Activated T-helper 2 cell treated with anti-CD3 and anti-CD28 coated beads, Interferon-gamma antibody, Interleukin-2, Interleukin-4, amounts not matched to agents 10 μg/mL and 5 μg/mL and 100 μg/mL, durations not matched to agents 14 hours and 24 hours and 36 hours (primary cell): ENCODE data around the gene ARRB1. TPM values are rescaled to one million over a fixed set of nuclear protein-coding genes. Genes with fewer than 3 reads are reported as not detected.
"Not testable (repeated sequence)": the region's sequence is repeated elsewhere in the genome, so short reads cannot be mapped to it uniquely, and the experiment has no call there.

Experiments
- DNase-seq: peaks from one replicate; pipeline ENCODE4 v3.0.0; 2021; ENCODE audit warnings: low spot score
- H3K27ac Mint-ChIP-seq: one replicate; pipeline ENCODE4 v1.8.0; 2021; ENCODE audit warnings: mixed read lengths
- H3K27me3 Mint-ChIP-seq: one replicate; pipeline ENCODE4 v1.8.0; 2021; ENCODE audit warnings: low read depth, mixed read lengths
- H3K36me3 Mint-ChIP-seq: one replicate; pipeline ENCODE4 v1.8.0; 2021; ENCODE audit warnings: low read depth, mixed read lengths
- H3K4me1 Mint-ChIP-seq: one replicate; pipeline ENCODE4 v1.8.0; 2021; ENCODE audit warnings: low read depth, mixed read lengths
- H3K4me3 Mint-ChIP-seq: one replicate; pipeline ENCODE4 v1.8.0; 2021; ENCODE audit warnings: low read depth, mild to moderate bottlenecking, moderate library complexity, mixed read lengths
- H3K9me3 Mint-ChIP-seq: one replicate; pipeline ENCODE4 v1.8.0; 2021; ENCODE audit warnings: mixed read lengths
- intact Hi-C: fragments of 100-400 bp; cut with micrococcal nuclease; formaldehyde crosslinking; loops from one replicate; pipeline ENCODE4 v1.15.1; 2023
- total RNA-seq: library from RNA; stranded (reverse); gene quantifications from 2 replicates; pipeline ENCODE4 v1.2.3, GENCODE V29; 2022

The ARRB1 gene
- total RNA-seq, 1 donor from 2014 or later = 19.3 TPM

DNA sequence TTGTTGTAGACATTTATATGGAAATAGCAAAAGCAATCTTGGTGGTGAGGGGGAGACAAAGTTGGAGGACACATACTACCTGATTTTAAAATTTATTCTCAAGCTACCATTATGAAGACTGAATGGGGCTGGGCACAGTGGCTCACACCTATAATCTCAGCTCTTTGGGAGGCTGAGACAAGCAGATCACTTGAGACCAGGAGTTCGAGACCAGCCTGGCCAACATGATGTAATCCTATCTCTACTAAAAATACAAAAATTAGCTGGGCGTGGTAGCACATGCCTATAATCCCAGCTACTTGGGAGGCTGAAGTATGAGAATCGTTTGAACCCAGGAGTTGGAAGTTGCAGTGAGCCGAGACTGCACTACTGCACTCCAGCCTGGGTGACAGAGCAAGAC is 10.8 kb upstream of the ARRB1 start:
- H3K4me3 Mint-ChIP-seq, intact Hi-C loops, DNase-seq, H3K36me3 Mint-ChIP-seq, H3K27ac Mint-ChIP-seq, H3K9me3 Mint-ChIP-seq, H3K4me1 Mint-ChIP-seq: not testable (repeated sequence)
- H3K27me3 Mint-ChIP-seq = peaks cover 18% of the 10 kb centered on the region

DNA sequence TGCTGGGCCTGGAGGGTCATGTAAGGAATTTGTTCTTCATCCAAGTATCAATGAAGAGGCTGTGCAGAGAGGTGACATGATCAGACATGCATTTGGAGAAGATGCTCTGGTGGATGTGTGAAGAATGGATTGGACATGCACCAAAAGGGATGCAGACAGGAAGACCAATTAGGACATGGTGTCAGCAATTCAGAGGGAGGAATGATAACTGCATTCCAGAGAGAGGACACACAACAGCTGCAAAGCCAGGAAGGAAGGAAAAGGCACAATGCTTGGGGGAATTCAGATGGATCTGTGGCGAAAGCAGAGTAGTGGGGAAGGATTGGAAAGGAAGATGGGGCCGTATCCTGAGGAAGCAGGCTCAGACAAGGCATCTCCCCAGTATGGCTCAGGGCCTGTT is 5.2 kb upstream of the ARRB1 start:
- Mint-ChIP-seq H3K27me3 (peaks cover 15% of the 10 kb centered on the region), H3K36me3 (no peaks in the 10 kb centered on the region), H3K4me3 (no peak overlapping the region), H3K9me3 (no peaks in the 10 kb centered on the region), H3K4me1 (peaks cover 12% of the 10 kb centered on the region), H3K27ac (no peak overlapping the region)
- intact Hi-C loops = no loop called here
- DNase-seq = no peak

GRCh38 chr11:75355051-75355450 is 3.6 kb upstream of the ARRB1 start:
- intact Hi-C loops = no loop called here
- DNase-seq = no peak
- peaks cover 20% of the 10 kb centered on the region for H3K4me1 Mint-ChIP-seq
- no peak overlapping the region for H3K4me3 Mint-ChIP-seq
- no peak overlapping the region for H3K27ac Mint-ChIP-seq
- H3K27me3 Mint-ChIP-seq = peaks cover 15% of the 10 kb centered on the region
- no peaks in the 10 kb centered on the region for H3K36me3 Mint-ChIP-seq
- no peaks in the 10 kb centered on the region for H3K9me3 Mint-ChIP-seq

DNA sequence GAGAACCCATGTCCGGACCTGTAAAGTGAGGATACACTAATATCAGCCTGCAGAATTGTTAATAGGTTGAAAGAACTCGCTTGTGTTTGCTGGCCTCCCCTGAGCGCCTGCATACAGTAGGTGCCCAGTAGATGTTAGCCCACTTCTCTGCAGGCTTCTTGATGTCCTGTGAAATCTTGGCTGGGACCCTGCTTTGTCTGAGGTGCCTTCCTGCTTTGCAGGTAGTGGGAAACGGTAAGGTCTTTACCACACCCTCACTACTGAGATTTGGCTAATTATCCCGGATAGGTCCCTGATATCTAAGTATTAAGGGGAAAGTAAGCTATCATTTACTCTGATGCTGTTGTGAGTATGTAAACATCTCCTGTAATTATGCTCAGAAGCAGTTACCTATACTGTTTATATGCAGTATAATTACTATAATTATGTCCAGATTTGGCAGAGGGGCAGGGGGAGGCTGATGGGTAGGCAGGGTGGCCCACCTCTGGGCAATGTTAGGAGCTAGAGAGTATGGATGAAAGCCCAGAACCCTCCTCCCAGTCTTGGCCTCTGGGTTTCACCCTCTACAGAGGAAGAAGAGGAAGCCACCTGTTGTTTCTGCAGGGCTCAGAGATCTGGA is 1.2 kb upstream of the ARRB1 start:
- Mint-ChIP-seq H3K4me1 (peaks cover 25% of the 10 kb centered on the region), H3K27ac (peak overlapping the region; percentile 50), H3K36me3 (no peaks in the 10 kb centered on the region), H3K9me3 (no peaks in the 10 kb centered on the region), H3K27me3 (peaks cover 9% of the 10 kb centered on the region), H3K4me3 (peak overlapping the region; percentile 82)
- intact Hi-C loops = no loop called here
- DNase-seq = no peak

- H3K9me3 Mint-ChIP-seq = no peaks in the 10 kb centered on the region
- peak overlapping the region; percentile 82 for H3K4me3 Mint-ChIP-seq
- H3K27ac Mint-ChIP-seq = peak overlapping the region; percentile 69
- H3K27me3 Mint-ChIP-seq = peaks cover 5% of the 10 kb centered on the region
- DNase-seq = peak; percentile 57
- no peaks in the 10 kb centered on the region for H3K36me3 Mint-ChIP-seq
- intact Hi-C loops = no loop called here
- peaks cover 25% of the 10 kb centered on the region for H3K4me1 Mint-ChIP-seq
Observed at GRCh38 chr11:75351791-75352587, 528 bp upstream of the ARRB1 start.

- Mint-ChIP-seq H3K9me3 (no peaks in the 10 kb centered on the region), H3K27ac (peak overlapping the region; percentile 59), H3K36me3 (no peaks in the 10 kb centered on the region), H3K4me3 (peak overlapping the region; percentile 75), H3K4me1 (peaks cover 33% of the 10 kb centered on the region), H3K27me3 (peaks cover 1% of the 10 kb centered on the region)
- intact Hi-C loops = no loop called here
- no peak for DNase-seq
Observed at GRCh38 chr11:75350743-75351540, 519 bp downstream of the ARRB1 start.

- Mint-ChIP-seq H3K9me3 (no peaks in the 10 kb centered on the region), H3K4me1 (peaks cover 38% of the 10 kb centered on the region), H3K27me3 (peaks cover 1% of the 10 kb centered on the region), H3K27ac (peak overlapping the region; percentile 59), H3K4me3 (peak overlapping the region; percentile 75), H3K36me3 (no peaks in the 10 kb centered on the region)
- intact Hi-C loops = no loop called here
- no peak for DNase-seq
Observed at GRCh38 chr11:75350122-75350742, 1.2 kb downstream of the ARRB1 start.

- H3K27me3 Mint-ChIP-seq = peaks cover under 1% of the 10 kb centered on the region
- no peaks in the 10 kb centered on the region for H3K36me3 Mint-ChIP-seq
- intact Hi-C loops = no loop called here
- no peaks in the 10 kb centered on the region for H3K9me3 Mint-ChIP-seq
- DNase-seq = no peak
- H3K4me3 Mint-ChIP-seq = peak overlapping the region; percentile 67
- H3K27ac Mint-ChIP-seq = no peak overlapping the region
- H3K4me1 Mint-ChIP-seq = peaks cover 39% of the 10 kb centered on the region
Observed at GRCh38 chr11:75349521-75350116, 1.8 kb downstream of the ARRB1 start.

DNA sequence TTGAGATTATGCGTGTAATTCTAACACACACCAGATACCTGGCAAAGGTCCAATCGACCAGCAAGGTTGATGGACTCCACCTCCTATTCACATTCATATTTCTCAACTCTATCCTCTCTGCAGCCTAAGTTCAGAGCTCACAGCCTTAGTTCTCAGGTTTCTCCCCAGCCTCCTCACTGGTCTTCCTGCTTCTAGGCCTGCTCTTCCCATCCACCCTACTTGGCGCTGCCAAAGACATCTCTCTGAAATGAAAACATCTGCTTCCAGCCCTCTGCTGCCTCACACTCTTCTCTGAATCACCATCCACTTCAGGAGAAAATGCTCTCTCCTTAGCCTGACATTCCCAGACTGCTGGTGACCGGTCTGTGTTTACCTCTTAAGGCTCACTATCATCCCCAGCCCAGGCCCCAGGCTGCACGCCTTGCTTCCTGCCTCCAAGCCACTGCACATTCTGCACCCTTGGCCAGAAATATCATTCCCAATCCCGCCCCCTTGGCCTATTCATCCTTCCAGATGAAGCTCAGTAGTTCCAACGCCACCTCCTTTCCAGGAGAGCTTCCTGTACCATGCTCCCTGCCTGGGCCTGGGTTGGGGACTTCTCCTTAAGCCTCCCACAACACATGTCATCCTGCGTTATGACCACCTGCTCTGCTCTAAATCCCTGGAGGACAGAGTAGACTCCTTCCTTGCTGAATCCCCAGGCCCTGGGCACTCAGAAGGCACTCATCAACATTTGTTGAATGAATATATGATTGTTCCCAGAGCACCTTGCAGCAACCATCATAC is 3.5 kb downstream of the ARRB1 start:
- Mint-ChIP-seq H3K4me3 (no peak overlapping the region), H3K9me3 (no peaks in the 10 kb centered on the region), H3K27ac (peak overlapping the region; percentile 18), H3K36me3 (no peaks in the 10 kb centered on the region), H3K4me1 (peaks cover 44% of the 10 kb centered on the region), H3K27me3 (no peaks in the 10 kb centered on the region)
- no peak for DNase-seq
- intact Hi-C loops = no loop called here

DNA sequence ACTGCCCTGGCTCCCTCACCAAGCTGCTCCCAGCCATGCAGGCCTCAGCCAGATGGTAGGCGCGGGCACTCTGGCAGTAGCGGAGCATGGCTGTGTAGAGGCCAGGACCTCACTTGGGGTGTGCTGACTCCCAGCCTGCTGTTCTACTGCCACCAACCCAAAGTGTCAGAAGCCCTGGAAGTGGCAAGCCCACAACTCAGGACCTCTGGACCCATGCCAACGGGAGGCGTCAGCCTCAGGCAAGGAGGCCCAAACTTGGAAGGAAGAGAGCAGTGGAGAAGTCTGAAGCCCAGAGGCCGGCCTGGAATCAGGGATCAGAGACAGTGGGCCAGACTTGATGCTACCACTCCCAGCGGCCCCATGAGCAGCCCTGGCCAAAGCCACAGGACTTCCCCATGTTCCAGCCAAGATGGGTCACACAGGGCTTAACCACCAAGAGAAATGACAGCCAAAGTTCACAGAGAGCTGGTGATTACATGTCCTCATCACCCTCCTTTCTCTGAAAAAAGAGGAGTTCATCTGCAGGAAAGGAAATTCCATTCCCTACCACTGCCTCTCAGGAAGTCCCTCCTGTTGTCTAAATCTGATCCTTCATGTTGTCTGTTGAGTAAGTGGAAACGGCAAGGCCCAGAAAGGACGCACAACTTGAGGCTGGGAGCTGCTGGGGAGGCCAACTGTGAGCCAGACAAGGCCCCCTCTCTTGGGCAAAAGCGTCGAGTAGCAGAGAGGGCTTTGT is 4.4 kb downstream of the ARRB1 start:
- H3K9me3 Mint-ChIP-seq = no peaks in the 10 kb centered on the region
- no peaks in the 10 kb centered on the region for H3K36me3 Mint-ChIP-seq
- no peak for DNase-seq
- H3K4me3 Mint-ChIP-seq = no peak overlapping the region
- no peaks in the 10 kb centered on the region for H3K27me3 Mint-ChIP-seq
- peaks cover 40% of the 10 kb centered on the region for H3K4me1 Mint-ChIP-seq
- H3K27ac Mint-ChIP-seq = no peak overlapping the region
- intact Hi-C loops = no loop called here

DNA sequence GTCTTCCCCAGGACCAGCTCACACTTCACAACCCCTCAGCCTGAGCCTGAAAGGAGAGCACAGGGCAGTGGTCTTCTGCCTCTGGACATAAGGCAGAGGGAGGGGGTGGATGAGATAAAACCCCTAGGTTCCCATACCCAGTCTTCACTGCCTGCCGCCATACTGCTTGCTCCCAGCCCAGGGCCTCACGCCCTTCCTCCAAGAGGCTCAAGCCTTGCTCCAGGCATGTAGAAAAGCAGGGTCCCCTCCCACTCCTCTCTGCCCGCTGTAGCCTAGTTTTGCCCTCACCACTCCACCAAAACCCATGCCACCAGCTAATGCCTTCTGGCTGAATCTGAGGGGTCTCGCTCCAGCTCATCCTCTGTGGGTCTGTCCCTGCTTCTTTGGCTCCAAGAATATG is 5.2 kb downstream of the ARRB1 start:
- peaks cover 45% of the 10 kb centered on the region for H3K4me1 Mint-ChIP-seq
- intact Hi-C loops = no loop called here
- no peak overlapping the region for H3K27ac Mint-ChIP-seq

More for the DNA sequence above, 5.2 kb downstream of the ARRB1 start:
- no peaks in the 10 kb centered on the region for H3K27me3 Mint-ChIP-seq
- H3K36me3 Mint-ChIP-seq = no peaks in the 10 kb centered on the region
- no peak for DNase-seq
- H3K4me3 Mint-ChIP-seq = no peak overlapping the region
- no peaks in the 10 kb centered on the region for H3K9me3 Mint-ChIP-seq
